OCI-LY7 (cell line): ENCODE data around the gene TUBB1. TPM values are rescaled to one million over a fixed set of nuclear protein-coding genes. Genes with fewer than 3 reads are reported as not detected.

Source experiments
- BruUV-seq: library from RNA; stranded (reverse); fragments of 400-500 nt; replicated peaks from 2 replicates; lab custom pipeline; 2021; lab: Mats Ljungman, UMichigan
- CTCF ChIA-PET: fragments of 300-600 bp; sonication (Branson Sonifier 250); formaldehyde crosslinking; loops from one replicate; lab custom pipeline; 2022; ENCODE audit warnings: antibody characterized with exemption; ENCODE audit not compliant: unreplicated experiment; lab: Charles Lee
- POLR2A ChIA-PET: fragments of 300-600 bp; sonication (Branson Sonifier 250); formaldehyde crosslinking; loops from one replicate; lab custom pipeline; 2022; ENCODE audit warnings: antibody characterized with exemption; lab: Charles Lee
- DNase-seq: peaks from one replicate; pipeline ENCODE4 v3.0.0-alpha.2; 2015; ENCODE audit warnings: low spot score
- H2AFZ ChIP-seq: fragments of 200-600 bp; sonication (generic), shearing (Covaris generic); 2 replicates; pipeline ENCODE4 v1.6.1; 2014; ENCODE audit warnings: mild to moderate bottlenecking, antibody characterized with exemption, low read length, moderate library complexity
- H3K27ac ChIP-seq: fragments of 200-600 bp; sonication (generic); 2 replicates; pipeline ENCODE4 v1.5.1; 2014; ENCODE audit warnings: mixed run types, low read depth, mild to moderate bottlenecking, moderate library complexity, low read length, inconsistent platforms; ENCODE audit not compliant: poor library complexity, severe bottlenecking
- H3K36me3 ChIP-seq: fragments of 200-600 bp; sonication (generic); 2 replicates; pipeline ENCODE4 v1.6.1; 2014; ENCODE audit warnings: mild to moderate bottlenecking, antibody characterized with exemption, low read length, moderate library complexity, mixed read lengths; ENCODE audit not compliant: insufficient read depth
- H3K4me1 ChIP-seq: fragments of 200-600 bp; sonication (generic); 2 replicates; pipeline ENCODE4 v1.5.1; 2014; ENCODE audit warnings: mild to moderate bottlenecking, low read length; ENCODE audit not compliant: insufficient read depth, poor library complexity, severe bottlenecking
- H3K4me2 ChIP-seq: fragments of 200-600 bp; sonication (generic); 2 replicates; pipeline ENCODE4 v1.6.1; 2014; ENCODE audit warnings: mild to moderate bottlenecking, low read length
- H3K4me3 ChIP-seq: fragments of 200-600 bp; sonication (generic); 2 replicates; pipeline ENCODE4 v1.5.1; 2014; ENCODE audit warnings: mild to moderate bottlenecking, low read depth, low read length; ENCODE audit not compliant: poor library complexity, severe bottlenecking
- H3K79me2 ChIP-seq: fragments of 200-600 bp; sonication (generic); 2 replicates; pipeline ENCODE4 v1.6.1; 2016; ENCODE audit warnings: low read depth, mild to moderate bottlenecking, low read length, moderate library complexity, mixed read lengths; ENCODE audit not compliant: insufficient read depth
- H3K9me2 ChIP-seq: fragments of 200-600 bp; sonication (generic); 2 replicates; pipeline ENCODE4 v1.6.1; 2016; ENCODE audit warnings: mild to moderate bottlenecking, low read length, mixed read lengths; ENCODE audit not compliant: insufficient read depth
- H3K9me3 ChIP-seq: fragments of 200-600 bp; sonication (generic); 2 replicates; pipeline ENCODE4 v1.6.1; 2014; ENCODE audit warnings: mild to moderate bottlenecking, mixed run types, low read length, mixed read lengths
- H4K20me1 ChIP-seq: fragments of 200-600 bp; sonication (generic); 2 replicates; pipeline ENCODE4 v1.6.1; 2014; ENCODE audit warnings: mild to moderate bottlenecking, antibody characterized with exemption, low read length, moderate library complexity, mixed read lengths; ENCODE audit not compliant: insufficient read depth
- CTCF ChIP-seq: fragments of 200-600 bp; sonication (generic); conservative IDR thresholded peaks from 2 replicates; pipeline ENCODE4 v1.5.1; 2014; ENCODE audit warnings: mild to moderate bottlenecking, antibody characterized with exemption, low read length, moderate library complexity, mixed read lengths
- EZH2phosphoT487 ChIP-seq: fragments of 200-600 bp; sonication (generic); IDR thresholded peaks from 2 replicates; pipeline ENCODE4 v1.6.1; 2018; ENCODE audit warnings: low read depth, borderline replicate concordance, mild to moderate bottlenecking, mixed run types, antibody characterized with exemption, low read length, moderate library complexity, mixed read lengths
- intact Hi-C: fragments of 100-400 bp; cut with micrococcal nuclease; formaldehyde crosslinking; loops from one replicate; pipeline ENCODE4 v1.10.0; 2022; ENCODE audit not compliant: unreplicated experiment
- total RNA-seq, 2 experiments: library from RNA; depleted of rRNA in 1 of 2; stranded (reverse); fragments of >200 nt in 1 of 2; shearing (Covaris generic) in 1 of 2; gene quantifications; 2 replicates each; pipeline ENCODE4 v1.2.3, GENCODE V29; 2014 to 2022

Gene TUBB1
- total RNA-seq, 2 experiments from 2014 or later = 0.11 TPM; not detected in 1

- Histone ChIP-seq H3K9me2 (no peaks in the 10 kb centered on the region), H3K9me3 (no peaks in the 10 kb centered on the region), H3K79me2 (no peaks in the 10 kb centered on the region), H3K36me3 (no peaks in the 10 kb centered on the region), H3K4me1 (no peaks in the 10 kb centered on the region), H2AFZ (no peak overlapping the region), H3K4me3 (no peak overlapping the region), H3K27ac (no peak overlapping the region), H4K20me1 (no peaks in the 10 kb centered on the region), H3K4me2 (no peak overlapping the region)
- no peak for DNase-seq
- TF ChIP-seq CTCF (no peak), EZH2phosphoT487 (no peak)
- intact Hi-C loops = no loop called here
- ChIA-PET CTCF (no interaction called here), POLR2A (no interaction called here)
- no TSS peak for BruUV-seq
These were observed 55.2 kb downstream of the TUBB1 start for GRCh38 chr20:59074456-59074855.

DNA sequence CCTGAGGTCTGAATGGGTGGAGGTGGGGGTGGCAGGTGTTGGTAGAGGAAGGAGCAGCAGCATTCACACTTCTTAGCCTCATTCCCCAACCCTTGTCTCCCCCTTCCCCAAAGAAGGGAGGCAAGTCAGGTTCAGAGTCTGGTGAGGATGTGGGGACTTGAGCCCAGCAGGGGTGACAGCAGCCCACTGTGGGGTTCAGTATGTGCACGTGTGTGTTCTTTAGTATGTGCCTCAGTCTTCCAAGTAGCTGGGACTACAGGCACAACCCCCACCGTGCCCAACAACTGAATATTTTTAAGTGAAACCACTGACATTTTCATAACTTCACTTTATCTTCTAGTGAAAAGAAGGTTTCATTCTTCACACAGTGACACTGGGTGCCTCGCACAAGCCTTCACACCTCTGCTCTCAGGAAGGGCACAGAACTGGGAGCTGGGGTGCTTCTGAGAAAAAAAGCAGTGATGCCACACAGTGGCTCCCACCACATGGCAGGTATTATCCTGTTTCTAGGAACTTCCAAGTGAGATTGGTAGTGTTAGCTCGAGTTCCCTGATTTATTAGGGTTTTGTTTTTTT, 56.8 kb downstream of the TUBB1 start:
- Histone ChIP-seq H3K4me1 (no peaks in the 10 kb centered on the region), H3K9me3 (no peaks in the 10 kb centered on the region), H3K27ac (no peak overlapping the region), H3K36me3 (no peaks in the 10 kb centered on the region), H3K79me2 (no peaks in the 10 kb centered on the region), H3K4me2 (no peak overlapping the region), H3K9me2 (no peaks in the 10 kb centered on the region), H3K4me3 (no peak overlapping the region), H4K20me1 (no peaks in the 10 kb centered on the region), H2AFZ (no peak overlapping the region)
- BruUV-seq = no TSS peak
- CTCF ChIA-PET = no interaction called here
- intact Hi-C loops = no loop called here
- TF ChIP-seq EZH2phosphoT487 (no peak), CTCF (no peak)
- POLR2A ChIA-PET = no interaction called here
- no peak for DNase-seq

Other genes with a start within 250 kb of the TUBB1 start
- gene GNAS-AS1, start 168.5 kb upstream of the TUBB1 start, total RNA-seq (2014; rRNA removed; shearing (Covaris generic)) = 6.5 and 7.7 TPM in 2 replicates
- 11.6 and 11.7 TPM in 2 replicates for gene GNAS-AS1, start 168.5 kb upstream of the TUBB1 start, total RNA-seq (2022)
- gene GNAS, start 166.7 kb upstream of the TUBB1 start, total RNA-seq (2014; rRNA removed; shearing (Covaris generic)) = 546 and 638 TPM in 2 replicates
- 913 and 950 TPM in 2 replicates for gene GNAS, start 166.7 kb upstream of the TUBB1 start, total RNA-seq (2022)
- 83.4 and 90.7 TPM in 2 replicates for gene NELFCD, start 38.2 kb upstream of the TUBB1 start, total RNA-seq (2014; rRNA removed; shearing (Covaris generic))
- gene NELFCD, start 38.2 kb upstream of the TUBB1 start, total RNA-seq (2022) = 143 and 155 TPM in 2 replicates
- gene CTSZ, start 12.2 kb upstream of the TUBB1 start, total RNA-seq (2014; rRNA removed; shearing (Covaris generic)) = 47.2 and 50.5 TPM in 2 replicates
- 81.5 and 114 TPM in 2 replicates for gene CTSZ, start 12.2 kb upstream of the TUBB1 start, total RNA-seq (2022)
- gene ATP5F1E, start 12.9 kb downstream of the TUBB1 start, total RNA-seq (2014; rRNA removed; shearing (Covaris generic)) = 36.7 and 42.4 TPM in 2 replicates
- gene ATP5F1E, start 12.9 kb downstream of the TUBB1 start, total RNA-seq (2022) = 65.4 and 67.2 TPM in 2 replicates
- 77.2 and 99.4 TPM in 2 replicates for gene PRELID3B, start 23.4 kb downstream of the TUBB1 start, total RNA-seq (2014; rRNA removed; shearing (Covaris generic))
- gene PRELID3B, start 23.4 kb downstream of the TUBB1 start, total RNA-seq (2022) = 119 and 122 TPM in 2 replicates
- 5.9 TPM in 2 replicates for gene ZNF831, start 144.4 kb downstream of the TUBB1 start, total RNA-seq (2014; rRNA removed; shearing (Covaris generic))
- 6.3 and 7.3 TPM in 2 replicates for gene ZNF831, start 144.4 kb downstream of the TUBB1 start, total RNA-seq (2022)